NCI-H2196 treated with DMSO at 0.1 percent for 48 hours (cell line): ENCODE data around the gene OXSR1.
"Not testable (repeated sequence)": the region's sequence is repeated elsewhere in the genome, so short reads cannot be mapped to it uniquely, and the experiment has no call there.

Source experiments
- DNase-seq: peaks from one replicate; lab custom pipeline; 2025; ENCODE audit not compliant: unreplicated experiment; lab: John Stamatoyannopoulos, UW

Gene OXSR1

GRCh38 chr3:38165722-38166387, 518 bp downstream of the OXSR1 start:
- DNase-seq: no peak

GRCh38 chr3:38167591-38167990, 2.3 kb downstream of the OXSR1 start:
- no peak for DNase-seq

GRCh38 chr3:38168151-38169026, 3.1 kb downstream of the OXSR1 start:
- DNase-seq: no peak

GRCh38 chr3:38169027-38169317, 3.6 kb downstream of the OXSR1 start:
- DNase-seq: no peak

- DNase-seq: no peak
Observed at GRCh38 chr3:38170722-38171121, 5.4 kb downstream of the OXSR1 start.

GRCh38 chr3:38171622-38172021, 6.3 kb downstream of the OXSR1 start:
- DNase-seq: no peak

- DNase-seq: no peak
Observed at GRCh38 chr3:38173834-38174418, 8.6 kb downstream of the OXSR1 start.

- DNase-seq: no peak
Observed at GRCh38 chr3:38177181-38177580, 11.8 kb downstream of the OXSR1 start.

GRCh38 chr3:38186781-38187180, 21.4 kb downstream of the OXSR1 start:
- DNase-seq: no peak

GRCh38 chr3:38190481-38190881, 25.1 kb downstream of the OXSR1 start:
- no peak for DNase-seq

- DNase-seq: not testable (repeated sequence)
Observed at GRCh38 chr3:38202931-38203330, 37.6 kb downstream of the OXSR1 start.

- DNase-seq: no peak
Observed at GRCh38 chr3:38203690-38204089, 38.4 kb downstream of the OXSR1 start.

GRCh38 chr3:38204599-38205471, 39.5 kb downstream of the OXSR1 start:
- no peak for DNase-seq

GRCh38 chr3:38205472-38205805, 40.1 kb downstream of the OXSR1 start:
- DNase-seq: no peak

GRCh38 chr3:38207254-38208003, 42.1 kb downstream of the OXSR1 start:
- DNase-seq: no peak

- no peak for DNase-seq
Observed at GRCh38 chr3:38210141-38210757, 44.9 kb downstream of the OXSR1 start.

GRCh38 chr3:38212141-38212540, 46.8 kb downstream of the OXSR1 start:
- no peak for DNase-seq

GRCh38 chr3:38214560-38214959, 49.2 kb downstream of the OXSR1 start:
- no peak for DNase-seq

- no peak for DNase-seq
Observed at GRCh38 chr3:38219609-38220197, 54.4 kb downstream of the OXSR1 start.

- no peak for DNase-seq
Observed at GRCh38 chr3:38221005-38221404, 55.7 kb downstream of the OXSR1 start.
